Globus pallidus (tissue), 1 donor: ENCODE data around the gene TNIP1.

ENCODE experiments used
- DNase-seq: peaks from one replicate; pipeline ENCODE4 v3.0.0-alpha.2; 2015; ENCODE audit warnings: low spot score

The TNIP1 gene

GRCh38 chr5:151083081-151083676 is 2.3 kb upstream of the TNIP1 start:
- no peak for DNase-seq

- no peak for DNase-seq
Observed at GRCh38 chr5:151082282-151082902, 1.6 kb upstream of the TNIP1 start.

GRCh38 chr5:151081431-151082281 is 822 bp upstream of the TNIP1 start:
- DNase-seq = no peak

- DNase-seq = no peak
Observed at GRCh38 chr5:151079838-151080612, 809 bp downstream of the TNIP1 start.

GRCh38 chr5:151078490-151079262 is 2.2 kb downstream of the TNIP1 start:
- no peak for DNase-seq

GRCh38 chr5:151077967-151078366 is 2.9 kb downstream of the TNIP1 start:
- DNase-seq = no peak

- DNase-seq = no peak
Observed at GRCh38 chr5:151077419-151077818, 3.4 kb downstream of the TNIP1 start.

- no peak for DNase-seq
Observed at GRCh38 chr5:151076616-151077015, 4.2 kb downstream of the TNIP1 start.

GRCh38 chr5:151075698-151076331 is 5.0 kb downstream of the TNIP1 start:
- no peak for DNase-seq

GRCh38 chr5:151074557-151074956 is 6.3 kb downstream of the TNIP1 start:
- no peak for DNase-seq

- no peak for DNase-seq
Observed at GRCh38 chr5:151073280-151073679, 7.6 kb downstream of the TNIP1 start.

- no peak for DNase-seq
Observed at GRCh38 chr5:151072630-151073025, 8.2 kb downstream of the TNIP1 start.

- DNase-seq = no peak
Observed at GRCh38 chr5:151071848-151072629, 8.8 kb downstream of the TNIP1 start.

- DNase-seq = no peak
Observed at GRCh38 chr5:151071021-151071420, 9.8 kb downstream of the TNIP1 start.

- no peak for DNase-seq
Observed at GRCh38 chr5:151070449-151070848, 10.4 kb downstream of the TNIP1 start.

GRCh38 chr5:151068433-151069197 is 12.2 kb downstream of the TNIP1 start:
- DNase-seq = no peak

- DNase-seq = no peak
Observed at GRCh38 chr5:151067632-151068432, 13.0 kb downstream of the TNIP1 start.

- no peak for DNase-seq
Observed at GRCh38 chr5:151066920-151067319, 13.9 kb downstream of the TNIP1 start.

- DNase-seq = no peak
Observed at GRCh38 chr5:151065609-151066008, 15.2 kb downstream of the TNIP1 start.
